T1000 (cell line): ENCODE data around the gene KRTAP10-11.
"Not testable (repeated sequence)": the region's sequence is repeated elsewhere in the genome, so short reads cannot be mapped to it uniquely, and the experiment has no call there.

ENCODE experiments used
- DNase-seq: peaks from one replicate; lab custom pipeline; 2025; ENCODE audit warnings: mixed read lengths; lab: John Stamatoyannopoulos, UW

Gene KRTAP10-11

GRCh38 chr21:44646366-44647221 is at the start of gene KRTAP10-11:
Gene KRTAP10-11, plus strand, starts transcription at chr21:44646414. Its CDS starts 45 bp downstream, at chr21:44646459.
- DNase-seq: not testable (repeated sequence)

- no peak for DNase-seq
Measured at GRCh38 chr21:44598061-44598460, 48.2 kb upstream of the KRTAP10-11 start.

- DNase-seq: no peak
Measured at GRCh38 chr21:44599264-44600029, 46.8 kb upstream of the KRTAP10-11 start.

- not testable (repeated sequence) for DNase-seq
Measured at GRCh38 chr21:44600118-44600978, 45.9 kb upstream of the KRTAP10-11 start, which contains the start of gene KRTAP10-7. Gene KRTAP10-7, plus strand, starts transcription at chr21:44600597. Its CDS starts 25 bp downstream, at chr21:44600622.

GRCh38 chr21:44601091-44601490 is 45.1 kb upstream of the KRTAP10-11 start:
- DNase-seq: not testable (repeated sequence)

GRCh38 chr21:44601596-44602462 is 44.4 kb upstream of the KRTAP10-11 start:
- no peak for DNase-seq

- DNase-seq: no peak
Measured at GRCh38 chr21:44602463-44602850, 43.8 kb upstream of the KRTAP10-11 start.

GRCh38 chr21:44603109-44603875 is 42.9 kb upstream of the KRTAP10-11 start:
- no peak for DNase-seq

- DNase-seq: no peak
Measured at GRCh38 chr21:44603911-44604310, 42.3 kb upstream of the KRTAP10-11 start.

GRCh38 chr21:44606495-44606894 is 39.7 kb upstream of the KRTAP10-11 start:
- no peak for DNase-seq

- DNase-seq: no peak
Measured at GRCh38 chr21:44609193-44609592, 37.0 kb upstream of the KRTAP10-11 start.

GRCh38 chr21:44610157-44610843 is 35.9 kb upstream of the KRTAP10-11 start:
- DNase-seq: not testable (repeated sequence)

- no peak for DNase-seq
Measured at GRCh38 chr21:44611551-44611950, 34.7 kb upstream of the KRTAP10-11 start.

GRCh38 chr21:44612029-44612486 is 34.2 kb upstream of the KRTAP10-11 start, which contains the start of gene KRTAP10-8:
Gene KRTAP10-8, plus strand, starts transcription at chr21:44612079. Its CDS starts 22 bp downstream, at chr21:44612101.
- DNase-seq: no peak

- DNase-seq: no peak
Measured at GRCh38 chr21:44612669-44613229, 33.5 kb upstream of the KRTAP10-11 start.

- DNase-seq: no peak
Measured at GRCh38 chr21:44613386-44614155, 32.6 kb upstream of the KRTAP10-11 start.

GRCh38 chr21:44614161-44614631 is 32.0 kb upstream of the KRTAP10-11 start:
- no peak for DNase-seq

GRCh38 chr21:44614961-44615391 is 31.2 kb upstream of the KRTAP10-11 start:
- DNase-seq: no peak
